Astrocyte (in vitro differentiated cells and primary cell): ENCODE measurements around the gene GDPD1. TPM values are rescaled to one million over a fixed set of nuclear protein-coding genes. Genes with fewer than 3 reads are reported as not detected.
"Not testable (repeated sequence)": the region's sequence is repeated elsewhere in the genome, so short reads cannot be mapped to it uniquely, and the experiment has no call there.

ENCODE experiments used
- DNase-seq: peaks from one replicate; pipeline ENCODE4 v3.0.0-alpha.2; 2010; ENCODE audit warnings: low read depth
- FAIRE-seq: peaks from 2 replicates; lab custom pipeline; 2011; peaks lifted over from hg19 to GRCh38; lab: Jason Lieb, UNC
- H2AFZ ChIP-seq: 2 replicates; pipeline ENCODE4 v1.6.0; 2012; ENCODE audit warnings: low read depth, low read length, inconsistent platforms
- H3K27ac ChIP-seq: 2 replicates; pipeline ENCODE4 v1.5.1; 2011; ENCODE audit warnings: low read depth, low read length, inconsistent platforms
- H3K27me3 ChIP-seq: 2 replicates; pipeline ENCODE4 v1.6.0; 2011; ENCODE audit warnings: low read length, inconsistent platforms; ENCODE audit not compliant: insufficient read depth
- H3K36me3 ChIP-seq: 2 replicates; pipeline ENCODE4 v1.5.1; 2011; ENCODE audit warnings: low read length, inconsistent platforms; ENCODE audit not compliant: insufficient read depth
- H3K4me1 ChIP-seq: 2 replicates; pipeline ENCODE4 v1.5.1; 2011; ENCODE audit warnings: low read length, inconsistent platforms; ENCODE audit not compliant: insufficient read depth
- H3K4me2 ChIP-seq: 2 replicates; pipeline ENCODE4 v1.6.0; 2012; ENCODE audit warnings: low read length, inconsistent platforms
- H3K4me3 ChIP-seq: 2 replicates; pipeline ENCODE4 v1.5.1; 2011; ENCODE audit warnings: low read depth, mild to moderate bottlenecking, low read length, inconsistent platforms; ENCODE audit not compliant: insufficient read depth
- H3K79me2 ChIP-seq: 2 replicates; pipeline ENCODE4 v1.6.0; 2012; ENCODE audit warnings: mild to moderate bottlenecking, low read length, inconsistent platforms; ENCODE audit not compliant: insufficient read depth
- H3K9ac ChIP-seq: 2 replicates; pipeline ENCODE4 v1.6.0; 2012; ENCODE audit warnings: mild to moderate bottlenecking, low read length, inconsistent platforms
- H3K9me3 ChIP-seq: 2 replicates; pipeline ENCODE4 v1.5.1; 2012; ENCODE audit warnings: low read depth, mild to moderate bottlenecking, low read length, inconsistent platforms; ENCODE audit not compliant: insufficient read depth
- H4K20me1 ChIP-seq: 2 replicates; pipeline ENCODE4 v1.6.0; 2012; ENCODE audit warnings: low read length, inconsistent platforms; ENCODE audit not compliant: insufficient read depth
- H3K27ac Mint-ChIP-seq: one replicate; pipeline ENCODE4 v1.8.0; 2021; ENCODE audit warnings: mild to moderate bottlenecking, mixed read lengths; ENCODE audit not compliant: unreplicated experiment
- H3K27me3 Mint-ChIP-seq: one replicate; pipeline ENCODE4 v1.8.0; 2021; ENCODE audit warnings: low read depth, mixed read lengths; ENCODE audit not compliant: unreplicated experiment
- H3K36me3 Mint-ChIP-seq: one replicate; pipeline ENCODE4 v1.8.0; 2021; ENCODE audit warnings: low read depth, mixed read lengths; ENCODE audit not compliant: unreplicated experiment
- H3K4me1 Mint-ChIP-seq: one replicate; pipeline ENCODE4 v1.8.0; 2021; ENCODE audit warnings: low read depth, mixed read lengths; ENCODE audit not compliant: unreplicated experiment
- H3K4me3 Mint-ChIP-seq: one replicate; pipeline ENCODE4 v1.8.0; 2021; ENCODE audit warnings: mild to moderate bottlenecking, moderate library complexity, mixed read lengths; ENCODE audit not compliant: unreplicated experiment
- H3K9me3 Mint-ChIP-seq: one replicate; pipeline ENCODE4 v1.8.0; 2021; ENCODE audit warnings: mild to moderate bottlenecking, mixed read lengths; ENCODE audit not compliant: unreplicated experiment
- EZH2 ChIP-seq: IDR thresholded peaks from 2 replicates; pipeline ENCODE4 v1.6.1; 2012; ENCODE audit warnings: mild to moderate bottlenecking, low read length, inconsistent platforms; ENCODE audit not compliant: insufficient read depth
- total RNA-seq: library from RNA; stranded (reverse); gene quantifications from 2 replicates; pipeline ENCODE4 v1.2.1, GENCODE V29; 2021
- TF ChIP-seq, protein P1 (sequence below): IDR thresholded peaks from 2 replicates; pipeline ENCODE4 v1.5.1; 2011; ENCODE audit warnings: low read depth, mild to moderate bottlenecking, inconsistent platforms, low read length, moderate library complexity; ENCODE audit not compliant: insufficient read depth

GDPD1 gene
- total RNA-seq, 1 donor from 2014 or later: 4.2 TPM

DNA sequence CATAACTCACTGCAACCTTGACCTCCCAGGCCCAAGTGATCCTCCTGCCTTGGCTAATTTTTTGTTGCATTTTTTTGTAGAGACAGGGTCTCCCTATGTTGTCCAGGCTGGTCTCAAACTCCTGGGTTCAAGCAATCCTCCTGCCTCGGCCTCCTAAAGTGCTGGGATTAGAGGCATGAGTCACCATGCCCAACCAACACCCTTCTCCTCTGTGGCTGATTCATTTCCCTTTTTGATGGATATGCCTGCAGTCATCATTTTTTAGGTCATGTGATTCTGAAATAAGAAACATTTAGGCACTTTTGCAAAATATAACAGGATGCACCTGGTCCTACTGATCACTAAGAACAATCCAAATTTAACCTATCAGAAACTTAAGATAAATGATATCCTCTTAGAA lies 67.1 kb downstream of the GDPD1 start:
- Histone ChIP-seq H3K4me1 (no peaks in the 10 kb centered on the region), H3K9ac (no peak overlapping the region), H3K36me3 (no peaks in the 10 kb centered on the region), H3K27ac (no peak overlapping the region), H3K4me2 (no peak overlapping the region), H2AFZ (no peak overlapping the region), H3K27me3 (no peaks in the 10 kb centered on the region), H3K4me3 (no peak overlapping the region), H4K20me1 (no peaks in the 10 kb centered on the region), H3K79me2 (no peaks in the 10 kb centered on the region), H3K9me3 (no peaks in the 10 kb centered on the region)
- TF ChIP-seq, protein P1, sequence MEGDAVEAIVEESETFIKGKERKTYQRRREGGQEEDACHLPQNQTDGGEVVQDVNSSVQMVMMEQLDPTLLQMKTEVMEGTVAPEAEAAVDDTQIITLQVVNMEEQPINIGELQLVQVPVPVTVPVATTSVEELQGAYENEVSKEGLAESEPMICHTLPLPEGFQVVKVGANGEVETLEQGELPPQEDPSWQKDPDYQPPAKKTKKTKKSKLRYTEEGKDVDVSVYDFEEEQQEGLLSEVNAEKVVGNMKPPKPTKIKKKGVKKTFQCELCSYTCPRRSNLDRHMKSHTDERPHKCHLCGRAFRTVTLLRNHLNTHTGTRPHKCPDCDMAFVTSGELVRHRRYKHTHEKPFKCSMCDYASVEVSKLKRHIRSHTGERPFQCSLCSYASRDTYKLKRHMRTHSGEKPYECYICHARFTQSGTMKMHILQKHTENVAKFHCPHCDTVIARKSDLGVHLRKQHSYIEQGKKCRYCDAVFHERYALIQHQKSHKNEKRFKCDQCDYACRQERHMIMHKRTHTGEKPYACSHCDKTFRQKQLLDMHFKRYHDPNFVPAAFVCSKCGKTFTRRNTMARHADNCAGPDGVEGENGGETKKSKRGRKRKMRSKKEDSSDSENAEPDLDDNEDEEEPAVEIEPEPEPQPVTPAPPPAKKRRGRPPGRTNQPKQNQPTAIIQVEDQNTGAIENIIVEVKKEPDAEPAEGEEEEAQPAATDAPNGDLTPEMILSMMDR: no peak
- no peak for TF ChIP-seq EZH2
- no peak overlapping the region for H3K27ac Mint-ChIP-seq
- no peaks in the 10 kb centered on the region for H3K9me3 Mint-ChIP-seq
- H3K36me3 Mint-ChIP-seq: no peaks in the 10 kb centered on the region
- H3K4me1 Mint-ChIP-seq: no peaks in the 10 kb centered on the region
- H3K27me3 Mint-ChIP-seq: no peaks in the 10 kb centered on the region
- FAIRE-seq (no peak), DNase-seq (peak; percentile 14)
- no peak overlapping the region for H3K4me3 Mint-ChIP-seq

DNA sequence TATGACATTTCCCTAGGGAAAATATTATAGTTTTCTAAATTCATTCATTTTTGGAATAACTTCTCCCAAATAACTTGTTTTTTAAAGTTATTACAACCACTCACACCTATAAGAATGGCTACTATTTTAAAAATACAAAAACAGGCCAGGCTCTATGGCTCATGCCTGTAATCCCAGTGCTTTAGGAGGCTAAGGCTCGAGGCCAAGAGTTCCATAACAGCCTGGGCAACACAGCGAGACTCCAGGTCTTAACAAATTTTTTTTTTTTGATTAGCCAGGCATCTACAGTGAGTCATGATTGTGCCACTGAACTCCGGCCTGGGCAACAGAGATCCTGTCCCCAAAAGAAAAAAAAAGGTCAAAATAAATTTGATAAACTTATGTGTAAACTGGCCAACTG lies 67.6 kb downstream of the GDPD1 start:
- no peaks in the 10 kb centered on the region for H3K79me2 ChIP-seq
- H2AFZ ChIP-seq: no peak overlapping the region
- no peaks in the 10 kb centered on the region for H3K4me1 ChIP-seq
- H3K4me3 Mint-ChIP-seq: no peak overlapping the region
- H3K4me1 Mint-ChIP-seq: no peaks in the 10 kb centered on the region
- H3K9me3 ChIP-seq: no peaks in the 10 kb centered on the region
- no peak overlapping the region for H3K4me2 ChIP-seq
- no peaks in the 10 kb centered on the region for H3K36me3 ChIP-seq
- no peaks in the 10 kb centered on the region for H3K27me3 Mint-ChIP-seq
- DNase-seq (no peak), FAIRE-seq (no peak)
- no peaks in the 10 kb centered on the region for H3K9me3 Mint-ChIP-seq
- TF ChIP-seq EZH2: no peak
- H3K4me3 ChIP-seq: no peak overlapping the region
- no peaks in the 10 kb centered on the region for H4K20me1 ChIP-seq
- H3K27ac ChIP-seq: no peak overlapping the region
- H3K27me3 ChIP-seq: no peaks in the 10 kb centered on the region
- no peaks in the 10 kb centered on the region for H3K36me3 Mint-ChIP-seq
- H3K27ac Mint-ChIP-seq: no peak overlapping the region
- no peak overlapping the region for H3K9ac ChIP-seq

DNA sequence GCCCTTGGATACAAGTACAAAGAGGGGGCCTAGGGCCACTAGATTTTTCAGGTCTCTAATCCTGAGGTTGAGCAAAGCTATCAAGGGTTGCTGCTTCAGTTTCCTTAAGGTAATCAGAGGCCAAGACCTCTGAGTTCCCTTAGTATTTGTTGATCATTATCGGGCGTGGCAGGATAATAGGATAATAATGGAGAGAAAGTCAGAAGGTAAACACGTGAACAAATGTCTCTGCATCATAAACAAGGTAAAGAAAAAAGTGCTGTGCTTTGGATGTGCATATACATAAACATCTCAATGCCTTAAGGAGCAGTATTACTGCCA lies 69.6 kb downstream of the GDPD1 start:
- Histone ChIP-seq H3K4me3 (no peak overlapping the region), H3K79me2 (no peaks in the 10 kb centered on the region), H3K4me2 (no peak overlapping the region), H2AFZ (no peak overlapping the region), H3K36me3 (no peaks in the 10 kb centered on the region), H3K4me1 (no peaks in the 10 kb centered on the region), H3K9ac (no peak overlapping the region), H3K27ac (no peak overlapping the region), H4K20me1 (no peaks in the 10 kb centered on the region), H3K9me3 (no peaks in the 10 kb centered on the region), H3K27me3 (no peaks in the 10 kb centered on the region)
- Mint-ChIP-seq H3K36me3 (no peaks in the 10 kb centered on the region), H3K27ac (no peak overlapping the region), H3K4me1 (no peaks in the 10 kb centered on the region), H3K4me3 (no peak overlapping the region), H3K27me3 (no peaks in the 10 kb centered on the region), H3K9me3 (no peaks in the 10 kb centered on the region)
- TF ChIP-seq EZH2: no peak
- TF ChIP-seq, protein P1: no peak
- no peak for DNase-seq
- FAIRE-seq: no peak

DNA sequence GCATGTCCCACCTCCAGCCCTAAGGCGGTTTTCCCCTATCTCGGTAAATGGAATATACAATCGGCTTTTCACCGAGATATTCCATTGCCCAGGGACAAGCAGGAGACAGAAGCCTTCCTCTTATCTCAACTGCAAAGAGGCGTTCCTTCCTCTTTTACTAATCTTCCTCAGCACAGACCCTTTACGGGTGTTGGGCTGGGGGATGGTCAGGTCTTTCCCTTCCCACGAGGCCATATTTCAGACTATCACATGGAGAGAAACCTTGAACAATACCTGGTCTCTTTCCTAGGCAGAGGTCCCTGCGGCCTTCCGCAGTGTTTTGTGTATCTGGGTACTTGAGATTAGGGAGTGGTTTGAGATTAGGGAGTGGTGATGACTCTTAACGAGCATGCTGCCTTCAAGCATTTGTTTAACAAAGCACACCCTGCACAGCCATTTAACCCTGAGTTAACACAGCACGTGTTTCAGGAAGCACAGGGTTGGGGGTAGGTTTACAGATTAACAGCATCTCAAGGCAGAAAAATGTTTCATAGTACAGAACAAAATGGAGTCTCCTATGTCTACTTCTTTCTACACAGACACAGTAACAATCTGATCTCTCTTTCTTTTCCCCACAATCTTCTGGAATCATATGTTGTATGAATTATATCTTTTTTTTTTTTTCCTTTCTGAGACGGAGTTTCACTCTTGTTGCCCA lies 70.1 kb downstream of the GDPD1 start:
- H4K20me1 ChIP-seq, DNase-seq, H3K4me2 ChIP-seq, H3K36me3 Mint-ChIP-seq, H3K9me3 Mint-ChIP-seq, H3K4me3 ChIP-seq, H3K36me3 ChIP-seq, H3K9me3 ChIP-seq, H3K4me1 Mint-ChIP-seq, H3K27me3 Mint-ChIP-seq, H3K9ac ChIP-seq, H3K27me3 ChIP-seq, H3K27ac ChIP-seq, FAIRE-seq, H3K4me1 ChIP-seq, H3K27ac Mint-ChIP-seq, H2AFZ ChIP-seq, H3K4me3 Mint-ChIP-seq, H3K79me2 ChIP-seq: not testable (repeated sequence)
